ENCODE data around the gene CADM2.

The CADM2 gene

GRCh38 chr3:84983490-84983889, 24.7 kb downstream of the CADM2 start:
- DNase-seq (ENCODE audit: low read depth): no peak
- no peak for TF ChIP-seq CTCF (conservative IDR thresholded peaks at IDR 0.05; ENCODE audit: low read depth, low read length)
- H3K4me3 ChIP-seq (ENCODE audit: low read depth, low read length): no peak overlapping the region

DNA sequence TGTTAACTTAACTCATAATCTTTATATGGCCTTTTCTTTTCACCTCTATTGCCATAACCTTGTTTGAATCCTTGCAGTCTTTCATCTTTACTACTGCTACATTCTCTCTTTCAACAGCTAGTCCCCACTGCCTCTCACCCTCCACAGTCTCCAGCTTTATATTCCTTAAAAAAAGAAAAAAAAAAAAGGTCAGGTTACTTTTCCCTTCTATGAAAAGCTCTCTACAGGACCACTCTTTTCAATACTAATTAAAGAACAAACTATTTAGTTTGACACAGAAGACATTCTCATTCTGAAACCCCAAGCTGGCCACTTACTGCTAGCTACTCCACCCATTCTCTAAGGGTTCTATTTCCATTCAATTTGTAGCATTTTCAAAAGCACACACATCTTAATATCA, 25.6 kb downstream of the CADM2 start:
- DNase-seq (ENCODE audit: low read depth): no peak
- no peak overlapping the region for H3K4me3 ChIP-seq (ENCODE audit: low read depth, low read length)
- no peak for TF ChIP-seq CTCF (conservative IDR thresholded peaks at IDR 0.05; ENCODE audit: low read depth, low read length)

- no peak overlapping the region for H3K4me3 ChIP-seq (ENCODE audit: low read depth, low read length)
- DNase-seq (ENCODE audit: low read depth): no peak
- no peak for TF ChIP-seq CTCF (conservative IDR thresholded peaks at IDR 0.05; ENCODE audit: low read depth, low read length)
These were observed 27.0 kb downstream of the CADM2 start for GRCh38 chr3:84985795-84986194.

GRCh38 chr3:84987706-84988504, 29.1 kb downstream of the CADM2 start:
- TF ChIP-seq CTCF (conservative IDR thresholded peaks at IDR 0.05; ENCODE audit: low read depth, low read length): no peak
- peak; percentile 11 for DNase-seq (ENCODE audit: low read depth)
- no peak overlapping the region for H3K4me3 ChIP-seq (ENCODE audit: low read depth, low read length)

DNA sequence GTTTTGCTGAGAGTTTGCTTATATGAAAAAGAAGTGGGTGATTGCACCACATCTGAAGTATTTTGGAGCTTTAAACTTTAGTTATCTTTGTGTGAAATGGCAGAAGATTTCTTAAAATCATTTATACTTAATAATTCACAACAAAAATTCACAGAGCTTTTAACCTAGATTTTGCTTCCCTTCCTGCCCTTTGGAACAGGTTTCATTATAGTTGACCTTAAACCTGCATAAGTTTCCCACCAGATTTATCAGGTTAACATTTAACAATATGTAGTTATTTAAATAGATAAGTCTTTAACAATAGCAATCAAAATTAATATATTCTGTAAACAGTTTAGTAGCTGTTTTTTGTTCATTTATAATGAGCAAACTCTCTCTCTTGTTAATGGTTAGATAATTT, 30.3 kb downstream of the CADM2 start:
- no peak for TF ChIP-seq CTCF (conservative IDR thresholded peaks at IDR 0.05; ENCODE audit: low read depth, low read length)
- no peak overlapping the region for H3K4me3 ChIP-seq (ENCODE audit: low read depth, low read length)
- DNase-seq (ENCODE audit: low read depth): no peak

DNA sequence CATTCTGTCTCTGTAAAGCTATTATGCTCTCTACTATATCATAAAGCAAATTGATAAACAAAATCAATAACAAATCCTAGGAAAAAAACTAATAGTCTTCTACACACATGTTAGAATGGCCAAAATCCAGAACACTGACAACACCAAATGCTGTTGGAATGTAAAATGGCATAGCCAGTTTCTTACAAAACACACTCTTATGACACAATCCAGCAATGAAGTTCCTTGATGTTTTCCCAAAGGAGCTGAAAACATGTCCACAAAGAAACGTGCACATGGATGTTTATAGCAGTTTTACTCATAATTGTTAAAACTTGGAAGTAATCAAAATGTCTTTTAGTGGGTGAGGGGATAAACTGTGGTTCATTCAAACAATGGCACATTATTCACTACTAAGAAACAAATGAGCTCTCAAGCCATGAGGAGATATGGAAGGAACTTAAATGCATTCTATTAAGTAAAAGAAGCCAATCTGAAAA, 32.7 kb downstream of the CADM2 start:
- DNase-seq (ENCODE audit: low read depth): no peak
- H3K4me3 ChIP-seq (ENCODE audit: low read depth, low read length): no peak overlapping the region
- no peak for TF ChIP-seq CTCF (conservative IDR thresholded peaks at IDR 0.05; ENCODE audit: low read depth, low read length)

GRCh38 chr3:84993956-84994355, 35.2 kb downstream of the CADM2 start:
- TF ChIP-seq CTCF (conservative IDR thresholded peaks at IDR 0.05; ENCODE audit: low read depth, low read length): no peak
- no peak overlapping the region for H3K4me3 ChIP-seq (ENCODE audit: low read depth, low read length)
- DNase-seq (ENCODE audit: low read depth): no peak

Measured in choroid plexus epithelial cell (primary cell).